HEK293 (cell line): Measurements from ENCODE around the gene CMBL.

Experiments
- CTCF ChIP-seq: fragments of 450-650 bp; formaldehyde crosslinking; IDR thresholded peaks from 2 replicates; pipeline ENCODE4 v1.5.1; 2016; ENCODE audit warnings: missing biosample characterization, missing genetic modification characterization
- ZEB2 ChIP-seq: fragments of 450-650 bp; formaldehyde crosslinking; IDR thresholded peaks from 2 replicates; pipeline ENCODE4 v1.5.1; 2016; ENCODE audit warnings: missing biosample characterization, missing genetic modification characterization
- ZNF239 ChIP-seq: fragments of 450-650 bp; formaldehyde crosslinking; IDR thresholded peaks from 2 replicates; pipeline ENCODE4 v1.5.1; 2016; ENCODE audit warnings: missing biosample characterization, missing genetic modification characterization

GRCh38 chr5:10353241-10354047 lies 45.7 kb upstream of the CMBL start, which contains the start of gene MARCHF6:
- TF ChIP-seq CTCF (tag by site-specific recombination) = no peak; the same call in 1 of the 2 replicates
- no peak for TF ChIP-seq ZNF239 (tag by site-specific recombination)
- peak; percentile 95 for TF ChIP-seq ZEB2 (tag by site-specific recombination)
